Epithelial cell of prostate (primary cell): ENCODE measurements around the gene KCNJ14.
A peak's percentile ranks its signal among the peaks of the same experiment; 100 is the strongest.

Source experiments
- DNase-seq: peaks from one replicate; pipeline ENCODE4 v3.0.0-alpha.2; 2011; ENCODE audit warnings: low read depth, low spot score
- H3K27ac ChIP-seq: fragments of 450-650 bp; 2 replicates; pipeline ENCODE4 v1.5.1; 2017; ENCODE audit warnings: mild to moderate bottlenecking

The KCNJ14 gene

GRCh38 chr19:48444936-48445200 is 10.5 kb upstream of the KCNJ14 start:
- peak overlapping the region; percentile 75 for H3K27ac ChIP-seq

GRCh38 chr19:48445256-48445605 is 10.1 kb upstream of the KCNJ14 start:
- peak overlapping the region; percentile 75 for H3K27ac ChIP-seq
- peak; percentile 57 for DNase-seq

More at GRCh38 chr19:48444936-48445200, 10.5 kb upstream of the KCNJ14 start:
- DNase-seq, result no peak

GRCh38 chr19:48445606-48446481 is 9.5 kb upstream of the KCNJ14 start, which contains the start of gene GRWD1:
Gene GRWD1, plus strand, starts transcription at chr19:48445983. Its CDS starts 23 bp downstream, at chr19:48446006.
- peak; percentile 87 for DNase-seq
- peak within 1 kb of the TSS; percentile 75 for H3K27ac ChIP-seq

GRCh38 chr19:48446579-48446978 is 8.8 kb upstream of the KCNJ14 start:
- DNase-seq, result no peak
- H3K27ac ChIP-seq, result peak overlapping the region; percentile 75

GRCh38 chr19:48448563-48448962 is 6.8 kb upstream of the KCNJ14 start:
- no peak for DNase-seq
- no peak overlapping the region for H3K27ac ChIP-seq

- no peak overlapping the region for H3K27ac ChIP-seq
- DNase-seq, result no peak
These were observed 4.9 kb upstream of the KCNJ14 start for GRCh38 chr19:48450441-48450840.

- no peak overlapping the region for H3K27ac ChIP-seq
- no peak for DNase-seq
These were observed 4.5 kb upstream of the KCNJ14 start for GRCh38 chr19:48450863-48451262.

GRCh38 chr19:48451624-48452023 is 3.8 kb upstream of the KCNJ14 start:
- DNase-seq, result no peak
- H3K27ac ChIP-seq, result no peak overlapping the region

GRCh38 chr19:48452289-48453190 is 2.8 kb upstream of the KCNJ14 start:
- DNase-seq, result no peak

GRCh38 chr19:48454150-48454730 is 1.1 kb upstream of the KCNJ14 start:
- no peak for DNase-seq
- no peak overlapping the region for H3K27ac ChIP-seq

More at GRCh38 chr19:48452289-48453190, 2.8 kb upstream of the KCNJ14 start:
- no peak overlapping the region for H3K27ac ChIP-seq

- H3K27ac ChIP-seq, result no peak overlapping the region
- DNase-seq, result no peak
These were observed 661 bp downstream of the KCNJ14 start for GRCh38 chr19:48455908-48456562.

GRCh38 chr19:48456864-48457263 is 1.5 kb downstream of the KCNJ14 start:
- no peak for DNase-seq

GRCh38 chr19:48458016-48458415 is 2.6 kb downstream of the KCNJ14 start:
- no peak for DNase-seq
- no peak overlapping the region for H3K27ac ChIP-seq

More at GRCh38 chr19:48456864-48457263, 1.5 kb downstream of the KCNJ14 start:
- no peak overlapping the region for H3K27ac ChIP-seq

GRCh38 chr19:48461651-48461981 is 6.2 kb downstream of the KCNJ14 start:
- no peak overlapping the region for H3K27ac ChIP-seq
- DNase-seq, result no peak

GRCh38 chr19:48461982-48462655 is 6.7 kb downstream of the KCNJ14 start:
- H3K27ac ChIP-seq, result no peak overlapping the region
- DNase-seq, result no peak

- DNase-seq, result no peak
- H3K27ac ChIP-seq, result no peak overlapping the region
These were observed 9.8 kb downstream of the KCNJ14 start for GRCh38 chr19:48465215-48465614.

GRCh38 chr19:48466561-48467325 is 11.4 kb downstream of the KCNJ14 start:
- no peak for DNase-seq
- H3K27ac ChIP-seq, result no peak overlapping the region

- peak; percentile 99 for DNase-seq
These were observed 13.5 kb downstream of the KCNJ14 start for GRCh38 chr19:48468772-48469288.

More at GRCh38 chr19:48468772-48469288, 13.5 kb downstream of the KCNJ14 start:
- H3K27ac ChIP-seq, result peak overlapping the region; percentile 94
